H1 (cell line): Measurements from ENCODE around the gene ESYT2. TPM values are rescaled to one million over a fixed set of nuclear protein-coding genes. Genes with fewer than 3 reads are reported as not detected.

Source experiments
- CTCF ChIA-PET: fragments of 300-600 bp; sonication (Branson Sonifier 250); formaldehyde crosslinking; loops from one replicate; lab custom pipeline; 2021; ENCODE audit not compliant: partially characterized antibody; lab: Charles Lee
- POLR2A ChIA-PET: fragments of 300-600 bp; sonication (Branson Sonifier 250); formaldehyde crosslinking; loops from one replicate; lab custom pipeline; 2021; ENCODE audit warnings: inconsistent platforms; ENCODE audit not compliant: partially characterized antibody; lab: Charles Lee
- DNase-seq, 2 experiments: peaks; one replicate each; pipeline versions ENCODE4 v3.0.0 to v3.0.0-alpha.2; 2010 to 2022; ENCODE audit warnings: low spot score in 2 of 2, low read depth in 1 of 2, mixed read lengths in 1 of 2
- FAIRE-seq: peaks from 2 replicates; lab custom pipeline; 2011; peaks lifted over from hg19 to GRCh38; lab: Jason Lieb, UNC
- H2AFZ ChIP-seq: 2 replicates; pipeline ENCODE4 v1.8.1; 2012; ENCODE audit warnings: low read length, inconsistent platforms
- H2AK5ac ChIP-seq: 2 replicates; pipeline ENCODE4 v1.6.1; 2013; ENCODE audit warnings: low read depth, low read length
- H2BK120ac ChIP-seq: replicated peaks from 2 replicates; pipeline ENCODE3; 2013; ENCODE audit warnings: low read depth, low read length, inconsistent platforms
- H2BK12ac ChIP-seq: 2 replicates; pipeline ENCODE4 v1.6.1; 2013; ENCODE audit warnings: low read depth, low read length
- H2BK15ac ChIP-seq: 2 replicates; pipeline ENCODE4 v1.6.1; 2013; ENCODE audit warnings: low read length
- H2BK20ac ChIP-seq: 2 replicates; pipeline ENCODE4 v1.6.1; 2013; ENCODE audit warnings: low read length
- H2BK5ac ChIP-seq: 2 replicates; pipeline ENCODE4 v1.6.1; 2013; ENCODE audit warnings: low read depth, low read length
- H3K14ac ChIP-seq: 2 replicates; pipeline ENCODE4 v1.6.1; 2013; ENCODE audit warnings: inconsistent platforms; ENCODE audit not compliant: insufficient read length
- H3K18ac ChIP-seq: 2 replicates; pipeline ENCODE4 v1.6.1; 2013; ENCODE audit warnings: low read length; ENCODE audit errors: extremely low read depth
- H3K23ac ChIP-seq: 2 replicates; pipeline ENCODE4 v1.6.1; 2013; ENCODE audit warnings: inconsistent platforms; ENCODE audit not compliant: insufficient read length
- H3K23me2 ChIP-seq: 2 replicates; pipeline ENCODE4 v1.6.1; 2013; ENCODE audit warnings: low read depth, low read length
- H3K27ac ChIP-seq: 2 replicates; pipeline ENCODE4 v1.6.1; 2011; ENCODE audit warnings: low read depth, low read length, inconsistent platforms
- H3K27me3 ChIP-seq, 4 experiments: replicated peaks in 1 of 4; 1 replicate in 1 of 4; 2 replicates in 3 of 4; pipeline versions ENCODE4 v1.6.1 to v1.8.1; 2011 to 2013; ENCODE audit warnings: low read length in 3 of 4, mild to moderate bottlenecking in 3 of 4, inconsistent platforms in 2 of 4, mixed read lengths in 2 of 4, moderate library complexity in 1 of 4; ENCODE audit not compliant: control insufficient read depth in 3 of 4, insufficient read depth in 3 of 4; ENCODE audit errors: extremely low read depth in 1 of 4
- H3K36me3 ChIP-seq, 4 experiments: 2 replicates each; pipeline versions ENCODE4 v1.6.1 to v1.8.1; 2011 to 2013; ENCODE audit warnings: mild to moderate bottlenecking in 4 of 4, low read length in 3 of 4, moderate library complexity in 2 of 4, control low read depth in 1 of 4, inconsistent platforms in 1 of 4; ENCODE audit not compliant: insufficient read depth in 4 of 4, control insufficient read depth in 2 of 4
- H3K4ac ChIP-seq: replicated peaks from 2 replicates; pipeline ENCODE3; 2013; ENCODE audit warnings: low read length, low read depth, mixed read lengths, inconsistent platforms; ENCODE audit not compliant: insufficient read length
- H3K4me1 ChIP-seq, 4 experiments: replicated peaks in 1 of 4; 1 replicate in 1 of 4; 2 replicates in 3 of 4; pipeline versions ENCODE4 v1.6.1 to v1.8.1; 2011 to 2013; ENCODE audit warnings: low read length in 3 of 4, inconsistent platforms in 2 of 4, mixed read lengths in 1 of 4; ENCODE audit not compliant: insufficient read depth in 4 of 4, control insufficient read depth in 3 of 4
- H3K4me2 ChIP-seq, 2 experiments: 2 replicates each; pipeline versions ENCODE4 v1.6.1 to v1.8.1; 2011 to 2013; ENCODE audit warnings: low read depth in 2 of 2, low read length in 2 of 2, control low read depth in 1 of 2, inconsistent platforms in 1 of 2, mild to moderate bottlenecking in 1 of 2; ENCODE audit not compliant: insufficient read depth in 1 of 2
- H3K4me3 ChIP-seq, 4 experiments: fragments of 200-600, 300-600 bp in 1 of 4; sonication (generic), shearing (Covaris generic), sonication (Bioruptor Twin) in 1 of 4; 2 replicates each; pipeline versions ENCODE4 v1.5.1 to v1.8.1; 2011 to 2016; ENCODE audit warnings: low read length in 4 of 4, low read depth in 3 of 4, control low read depth in 2 of 4, inconsistent platforms in 2 of 4, mild to moderate bottlenecking in 2 of 4, mixed read lengths in 1 of 4, moderate library complexity in 1 of 4; ENCODE audit not compliant: insufficient read depth in 2 of 4; ENCODE audit errors: extremely low read depth in 1 of 4
- H3K56ac ChIP-seq: replicated peaks from 2 replicates; pipeline ENCODE3; 2013; ENCODE audit warnings: low read depth, mild to moderate bottlenecking, mixed read lengths, low read length, inconsistent platforms; ENCODE audit not compliant: insufficient read length
- H3K79me1 ChIP-seq: 2 replicates; pipeline ENCODE4 v1.6.1; 2013; ENCODE audit warnings: low read depth, low read length, control low read depth
- H3K79me2 ChIP-seq, 2 experiments: 2 replicates each; pipeline versions ENCODE4 v1.6.1 to v1.8.1; 2012 to 2013; ENCODE audit warnings: low read length in 2 of 2, mild to moderate bottlenecking in 2 of 2, inconsistent platforms in 1 of 2; ENCODE audit not compliant: insufficient read depth in 2 of 2, control insufficient read depth in 1 of 2
- H3K9ac ChIP-seq, 4 experiments: replicated peaks in 1 of 4; 1 replicate in 1 of 4; 2 replicates in 3 of 4; pipeline versions ENCODE4 v1.6.1 to v1.8.1; 2011 to 2013; ENCODE audit warnings: low read depth in 3 of 4, low read length in 3 of 4, control low read depth in 2 of 4, mild to moderate bottlenecking in 2 of 4, moderate library complexity in 2 of 4, inconsistent platforms in 1 of 4; ENCODE audit errors: extremely low read depth in 1 of 4
- H3K9me3 ChIP-seq, 2 experiments: 2 replicates each; pipeline versions ENCODE4 v1.6.1 to v1.8.1; 2012 to 2013; ENCODE audit warnings: mild to moderate bottlenecking in 2 of 2, moderate library complexity in 2 of 2, control low read depth in 1 of 2, inconsistent platforms in 1 of 2, low read depth in 1 of 2, low read length in 1 of 2, mixed read lengths in 1 of 2; ENCODE audit not compliant: insufficient read depth in 2 of 2
- H4K20me1 ChIP-seq, 2 experiments: replicated peaks in 1 of 2; 2 replicates each; pipeline versions ENCODE3 to v1.8.1; 2011 to 2013; ENCODE audit warnings: inconsistent platforms in 2 of 2, low read length in 2 of 2, mild to moderate bottlenecking in 1 of 2; ENCODE audit not compliant: insufficient read depth in 2 of 2, control insufficient read depth in 1 of 2
- H4K5ac ChIP-seq: 2 replicates; pipeline ENCODE4 v1.6.1; 2013; ENCODE audit warnings: low read length, low read depth, mixed read lengths, inconsistent platforms; ENCODE audit not compliant: insufficient read length
- H4K8ac ChIP-seq: 2 replicates; pipeline ENCODE4 v1.8.0; 2013; ENCODE audit warnings: mild to moderate bottlenecking, moderate library complexity, low read length, inconsistent platforms; ENCODE audit not compliant: insufficient read depth; ENCODE audit errors: extremely low read depth
- H4K91ac ChIP-seq: replicated peaks from 2 replicates; pipeline ENCODE3; 2013; ENCODE audit warnings: low read length, mixed read lengths, inconsistent platforms; ENCODE audit not compliant: insufficient read length
- WGBS, 2 experiments: shearing (Covaris generic) in 1 of 2; methylation state at CpG; one replicate each; pipeline versions ENCODE4 v1.1.6 to v1.1.7; 2013 to 2015; ENCODE audit warnings: low lambda C conversion rate in 2 of 2, mixed read lengths in 2 of 2, inconsistent platforms in 1 of 2, low coverage in 1 of 2, missing lambda C conversion rate in 1 of 2; ENCODE audit not compliant: insufficient replicate concordance in 2 of 2, insufficient coverage in 1 of 2, insufficient read length in 1 of 2; ENCODE audit errors: extremely low coverage in 1 of 2, missing lambda C conversion rate in 1 of 2; 5-methylcytosine and 5-hydroxymethylcytosine counted together
- polyA plus RNA-seq, 7 experiments: library from polyadenylated mRNA; depleted of rRNA in 3 of 7; stranded (reverse) in 5 of 7; unstranded in 2 of 7; fragments of >200 nt in 5 of 7; fragments of 200-250 nt in 2 of 7; gene quantifications; 1 replicate in 5 of 7; 2 replicates in 1 of 7; 4 replicates in 1 of 7; pipeline versions ENCODE4 v1.2.1 to v1.2.3, GENCODE V29; 2011 to 2013; ENCODE audit warnings: missing spikeins in 2 of 7, mixed read lengths in 2 of 7
- total RNA-seq: library from RNA; stranded (reverse); fragmentation: NEBNext Ultra II Directional; extraction: Animal tissue kit (Norgen Biotek cat#: 25700); gene quantifications from 2 replicates; pipeline ENCODE4 v1.2.1, GENCODE V29; 2021

Gene ESYT2
- total and polyA plus RNA-seq, 2 of the 8 experiments (the other 6 are each of a cell fraction or from before 2014, with no cell fraction given), result 27.0 to 37.5 TPM

DNA sequence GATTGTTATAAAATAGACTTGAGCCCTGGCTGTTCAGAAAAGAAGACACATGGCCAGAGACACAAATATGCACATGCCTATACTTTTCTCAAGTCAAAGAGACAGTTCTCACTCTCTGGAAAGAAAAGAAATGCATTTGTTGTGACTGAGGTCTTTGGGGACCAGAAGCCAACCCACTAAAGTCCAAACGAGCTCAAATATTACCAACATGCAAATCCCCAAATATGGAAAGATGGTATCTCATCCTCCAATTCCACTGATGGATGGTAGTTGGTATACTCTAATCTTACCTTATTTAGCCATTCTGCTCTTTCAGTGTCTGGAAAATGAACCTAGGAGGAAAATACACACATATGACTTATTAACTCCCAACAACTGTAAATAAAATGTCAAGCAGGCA is 30.6 kb downstream of the ESYT2 start:
- H4K91ac ChIP-seq, result no peak overlapping the region
- H2BK5ac ChIP-seq, result no peak overlapping the region
- no peak overlapping the region for H3K4me2 ChIP-seq
- H3K23ac ChIP-seq, result no peak overlapping the region
- no peak overlapping the region for H2BK20ac ChIP-seq
- peaks cover 0 to 3% (median 0%) of the 10 kb centered on the region in 4 experiments; a peak in 1 of 7 replicates for H3K4me1 ChIP-seq
- H3K79me2 ChIP-seq, result peaks cover 3 to 43% of the 10 kb centered on the region in 2 experiments; a peak in 3 of 4 replicates
- no peak overlapping the region for H3K18ac ChIP-seq
- no peak overlapping the region for H3K27ac ChIP-seq
- no peak overlapping the region for H2BK15ac ChIP-seq
- H2AFZ ChIP-seq, result no peak overlapping the region
- H3K27me3 ChIP-seq, result no peaks in the 10 kb centered on the region
- H2AK5ac ChIP-seq, result no peak overlapping the region
- peaks cover 0 to 20% (median 12%) of the 10 kb centered on the region in 4 experiments; a peak in 5 of 8 replicates for H3K36me3 ChIP-seq
- DNase-seq (no peak), FAIRE-seq (no peak)
- ChIA-PET CTCF (interaction anchor here (0.9 to 1.5 kb wide), 2 partner anchors 13 to 178 kb away, joined by 3 read pairs; no protein-coding TSS in a partner anchor), POLR2A (no interaction called here)
- no peak overlapping the region for H3K9ac ChIP-seq
- H3K4me3 ChIP-seq, result no peak overlapping the region
- H2BK12ac ChIP-seq, result no peak overlapping the region
- H2BK120ac ChIP-seq, result no peak overlapping the region
- H3K23me2 ChIP-seq, result no peaks in the 10 kb centered on the region
- no peak overlapping the region for H3K14ac ChIP-seq
- H3K9me3 ChIP-seq, result no peaks in the 10 kb centered on the region
- no peak overlapping the region for H3K56ac ChIP-seq
- no peak overlapping the region for H4K8ac ChIP-seq
- H3K4ac ChIP-seq, result no peak overlapping the region
- peaks cover 4% of the 10 kb centered on the region for H3K79me1 ChIP-seq
- H4K20me1 ChIP-seq, result peaks cover 0 to 4% of the 10 kb centered on the region in 2 experiments
- 83% methylated on average over 1 of the region's 1 CpG; no CpG with 5 or more reads in 1 of the 2 experiments for WGBS, 2 experiments
- no peak overlapping the region for H4K5ac ChIP-seq
